EL (cell line): Measurements from ENCODE around the gene TNS3.

Experiments used
- DNase-seq: peaks from one replicate; pipeline ENCODE4 v3.0.0-alpha.2; 2016

The TNS3 gene

GRCh38 chr7:47443049-47443448 is 138.9 kb downstream of the TNS3 start:
- DNase-seq: no peak

- DNase-seq: no peak
Measured at GRCh38 chr7:47442605-47442865, 139.4 kb downstream of the TNS3 start.

GRCh38 chr7:47441796-47442604 is 139.9 kb downstream of the TNS3 start:
- peak; percentile 35 for DNase-seq

GRCh38 chr7:47441048-47441447 is 140.9 kb downstream of the TNS3 start:
- peak; percentile 28 for DNase-seq

GRCh38 chr7:47440320-47440719 is 141.6 kb downstream of the TNS3 start:
- no peak for DNase-seq

- DNase-seq: no peak
Measured at GRCh38 chr7:47439181-47439667, 142.7 kb downstream of the TNS3 start.

- DNase-seq: no peak
Measured at GRCh38 chr7:47438411-47439029, 143.4 kb downstream of the TNS3 start.

GRCh38 chr7:47435889-47436312 is 146.0 kb downstream of the TNS3 start:
- peak; percentile 70 for DNase-seq

GRCh38 chr7:47433564-47433895 is 148.4 kb downstream of the TNS3 start:
- DNase-seq: no peak

- DNase-seq: no peak
Measured at GRCh38 chr7:47432671-47433563, 149.0 kb downstream of the TNS3 start.

GRCh38 chr7:47430422-47430821 is 151.5 kb downstream of the TNS3 start:
- DNase-seq: no peak

GRCh38 chr7:47428768-47429472 is 153.0 kb downstream of the TNS3 start:
- no peak for DNase-seq

- DNase-seq: no peak
Measured at GRCh38 chr7:47428052-47428767, 153.7 kb downstream of the TNS3 start.

GRCh38 chr7:47427051-47427643 is 154.8 kb downstream of the TNS3 start:
- DNase-seq: no peak

GRCh38 chr7:47424523-47424922 is 157.4 kb downstream of the TNS3 start:
- no peak for DNase-seq

- DNase-seq: no peak
Measured at GRCh38 chr7:47423196-47423595, 158.7 kb downstream of the TNS3 start.

- DNase-seq: no peak
Measured at GRCh38 chr7:47422611-47423010, 159.3 kb downstream of the TNS3 start.

GRCh38 chr7:47421456-47421855 is 160.5 kb downstream of the TNS3 start:
- DNase-seq: no peak

GRCh38 chr7:47420122-47420780 is 161.7 kb downstream of the TNS3 start:
- DNase-seq: no peak

- DNase-seq: no peak
Measured at GRCh38 chr7:47419471-47419870, 162.4 kb downstream of the TNS3 start.

- DNase-seq: peak; percentile 78
Measured at GRCh38 chr7:47418601-47419309, 163.2 kb downstream of the TNS3 start.
